Psoas muscle (tissue), 8 donors: ENCODE results near the gene TC2N. TPM values are rescaled to one million over a fixed set of nuclear protein-coding genes. Genes with fewer than 3 reads are reported as not detected.

Source experiments
- ATAC-seq, 4 donors: fragments of 200-7000 bp; cut with Tn5 transposase; one replicate each; pipeline ENCODE4 v1.9.1; 2020; ENCODE audit warnings: moderate library complexity in 3 of 4, mild to moderate bottlenecking in 2 of 4
- DNase-seq, 2 donors: peaks; one replicate each; pipeline ENCODE4 v3.0.0-alpha.2; 2020
- H3K27ac ChIP-seq: fragments of 200-600 bp; one replicate; pipeline ENCODE4 v1.8.0; 2022
- H3K27me3 ChIP-seq, 3 donors: fragments of 200-600 bp in 1 of 3; one replicate each; pipeline versions ENCODE4 v1.6.1 to v1.8.0; 2013 to 2022; ENCODE audit warnings: low read length in 2 of 3, mild to moderate bottlenecking in 2 of 3, moderate library complexity in 1 of 3; ENCODE audit not compliant: insufficient read depth in 3 of 3
- H3K36me3 ChIP-seq, 2 donors: fragments of 200-600 bp in 1 of 2; one replicate each; pipeline versions ENCODE4 v1.6.1 to v1.8.0; 2013 to 2022; ENCODE audit warnings: low read depth in 1 of 2, mild to moderate bottlenecking in 1 of 2, moderate library complexity in 1 of 2; ENCODE audit not compliant: insufficient read depth in 1 of 2
- H3K4me1 ChIP-seq: fragments of 200-600 bp; one replicate; pipeline ENCODE4 v1.8.0; 2022
- H3K4me3 ChIP-seq: fragments of 200-600 bp; one replicate; pipeline ENCODE4 v1.8.0; 2022; ENCODE audit warnings: mild to moderate bottlenecking
- H3K9me3 ChIP-seq: fragments of 200-600 bp; one replicate; pipeline ENCODE4 v1.8.0; 2022
- WGBS, 3 donors: extraction: QIAGEN DNeasy Blood & Tissue Kit; methylation state at CpG; one replicate each; pipeline versions ENCODE4 v1.1.6 to v1.1.7; 2013; 5-methylcytosine and 5-hydroxymethylcytosine counted together
- intact Hi-C, 2 donors: fragments of 100-400 bp; cut with DNase I; formaldehyde crosslinking; loops; one replicate each; pipeline versions ENCODE4 v1.11.0 to v1.14.2; 2022
- polyA plus RNA-seq, 3 donors: library from polyadenylated mRNA; stranded (reverse); fragments of 200-250 nt; gene quantifications; one replicate each; pipeline ENCODE4 v1.2.3, GENCODE V29; 2013
- total RNA-seq, 4 donors: library from RNA; stranded (reverse); fragmentation: NEBNext Ultra II Directional in 2 of 4; extraction: Animal tissue kit (Norgen Biotek cat#: 25700) in 2 of 4; gene quantifications; one replicate each; pipeline versions ENCODE4 v1.2.1 to v1.2.4, GENCODE V29; 2021 to 2023
- TF ChIP-seq, protein P1 (sequence below): fragments of 200-600 bp; IDR thresholded peaks from one replicate; pipeline ENCODE4 v1.8.0; 2022; ENCODE audit warnings: antibody characterized with exemption
- donor health status: healthy with polysubstance abuse.
- donor health status: DM: no; HTN: no; CAD: no; lungs with moderate emphysema.
- donor health status: Bipolar disorder and iron deficiency.
- donor health status: healthy.
- donor health status: DM: yes; HTN: yes; CAD: no.
- donor health status: DM: no; HTN: no; CAD: no.
- donor health status: DM: no; HTN: no; CAD: no.
- donor health status: DM: yes; HTN: yes; CAD: no.

The TC2N gene
- total and polyA plus RNA-seq, 7 donors, result 1.2 to 4.3 (median 2.3) TPM

DNA sequence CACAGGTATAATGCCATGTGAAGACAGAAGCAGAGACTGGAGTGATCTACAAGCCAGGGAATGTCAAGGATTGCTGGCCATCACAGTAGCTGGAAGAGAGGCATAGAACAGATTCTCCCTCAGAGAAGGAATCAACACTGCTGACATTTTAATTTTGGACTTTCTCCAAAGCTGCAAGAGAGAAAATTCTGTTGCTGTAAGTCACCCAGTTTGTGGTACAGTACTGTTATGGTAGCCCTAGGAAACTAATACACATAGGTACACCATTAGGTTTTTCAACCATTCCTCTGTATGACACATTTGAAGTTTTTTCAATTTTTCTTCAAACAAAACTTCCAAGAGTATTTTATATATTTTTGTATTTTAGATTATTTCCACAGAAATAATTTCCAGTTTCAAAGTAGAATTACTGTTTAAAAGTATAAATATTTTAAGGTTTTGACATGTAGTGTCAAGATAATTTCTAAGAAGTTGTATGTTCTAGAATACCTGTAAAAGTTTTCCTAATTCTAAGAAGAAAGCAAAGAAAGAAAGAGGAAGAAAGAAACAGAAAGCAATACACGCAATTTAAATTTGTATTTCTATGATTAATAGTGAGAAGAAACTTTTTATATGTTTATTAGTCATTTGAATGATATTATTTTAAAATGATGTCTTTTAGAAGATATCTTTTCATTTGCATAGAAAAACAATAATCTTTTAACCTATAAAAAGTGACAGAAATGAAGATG lies 70.6 kb downstream of the TC2N start:
- no peaks in the 10 kb centered on the region for H3K27me3 ChIP-seq
- TF ChIP-seq, protein P1, sequence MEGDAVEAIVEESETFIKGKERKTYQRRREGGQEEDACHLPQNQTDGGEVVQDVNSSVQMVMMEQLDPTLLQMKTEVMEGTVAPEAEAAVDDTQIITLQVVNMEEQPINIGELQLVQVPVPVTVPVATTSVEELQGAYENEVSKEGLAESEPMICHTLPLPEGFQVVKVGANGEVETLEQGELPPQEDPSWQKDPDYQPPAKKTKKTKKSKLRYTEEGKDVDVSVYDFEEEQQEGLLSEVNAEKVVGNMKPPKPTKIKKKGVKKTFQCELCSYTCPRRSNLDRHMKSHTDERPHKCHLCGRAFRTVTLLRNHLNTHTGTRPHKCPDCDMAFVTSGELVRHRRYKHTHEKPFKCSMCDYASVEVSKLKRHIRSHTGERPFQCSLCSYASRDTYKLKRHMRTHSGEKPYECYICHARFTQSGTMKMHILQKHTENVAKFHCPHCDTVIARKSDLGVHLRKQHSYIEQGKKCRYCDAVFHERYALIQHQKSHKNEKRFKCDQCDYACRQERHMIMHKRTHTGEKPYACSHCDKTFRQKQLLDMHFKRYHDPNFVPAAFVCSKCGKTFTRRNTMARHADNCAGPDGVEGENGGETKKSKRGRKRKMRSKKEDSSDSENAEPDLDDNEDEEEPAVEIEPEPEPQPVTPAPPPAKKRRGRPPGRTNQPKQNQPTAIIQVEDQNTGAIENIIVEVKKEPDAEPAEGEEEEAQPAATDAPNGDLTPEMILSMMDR, result no peak
- no peak overlapping the region for H3K27ac ChIP-seq
- no peak overlapping the region for H3K4me3 ChIP-seq
- WGBS, 3 donors, result 93 to 98% (median 97%) methylated on average over 1 of the region's 1 CpG
- H3K9me3 ChIP-seq, result no peaks in the 10 kb centered on the region
- intact Hi-C loops, result no loop called here
- no peaks in the 10 kb centered on the region for H3K36me3 ChIP-seq
- ATAC-seq (no peak), DNase-seq (no peak)
- H3K4me1 ChIP-seq, result no peaks in the 10 kb centered on the region

DNA sequence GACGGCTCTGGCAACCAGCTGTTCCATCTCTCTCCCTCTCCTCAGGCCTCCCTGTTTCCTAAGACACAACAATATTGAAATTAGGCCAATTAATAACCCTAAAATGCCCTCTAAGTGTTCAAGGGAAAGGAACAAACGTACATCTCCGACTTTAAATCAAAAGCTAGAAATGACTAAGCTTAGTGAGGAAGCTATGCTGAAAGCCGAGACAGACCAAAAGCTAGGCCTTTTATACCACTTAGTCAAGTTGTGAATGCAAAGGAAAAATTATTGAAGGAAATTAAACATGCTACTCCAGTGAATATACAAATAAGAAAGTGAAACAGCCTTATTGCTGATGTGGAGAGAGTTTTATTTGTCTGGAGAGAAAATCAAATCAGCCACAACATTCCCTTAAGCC lies 73.6 kb downstream of the TC2N start:
- ATAC-seq, result no peak
- DNase-seq, result no peak
- Histone ChIP-seq H3K27ac (no peak overlapping the region), H3K4me1 (no peaks in the 10 kb centered on the region), H3K4me3 (no peak overlapping the region), H3K36me3 (no peaks in the 10 kb centered on the region), H3K27me3 (no peaks in the 10 kb centered on the region), H3K9me3 (no peaks in the 10 kb centered on the region)
- intact Hi-C loops, result no loop called here
- WGBS, 3 donors, result 91 to 95% (median 93%) methylated on average over 4 of the region's 4 CpGs
- TF ChIP-seq, protein P1, result no peak

DNA sequence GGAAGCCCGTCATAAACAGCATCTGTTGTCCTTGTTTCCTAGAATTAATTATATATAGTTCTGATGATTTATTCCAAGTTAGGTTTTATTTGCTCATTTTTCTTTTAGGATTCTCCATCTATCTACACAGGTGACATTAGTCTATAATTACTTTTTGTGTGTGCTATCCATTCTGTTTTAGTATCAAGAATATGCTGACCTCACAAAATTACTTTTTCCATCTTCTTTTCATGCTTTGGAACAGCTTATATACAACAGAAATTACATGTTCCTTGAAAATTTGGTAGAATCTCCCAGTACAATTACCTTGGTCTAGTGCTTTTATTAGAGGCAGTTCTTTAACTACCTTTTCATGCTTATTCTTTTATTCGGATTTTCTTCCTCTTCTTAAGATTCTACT lies 81.1 kb downstream of the TC2N start:
- 91 to 97% (median 95%) methylated on average over 2 of the region's 2 CpGs for WGBS, 3 donors
- Histone ChIP-seq H3K36me3 (no peaks in the 10 kb centered on the region), H3K4me3 (no peak overlapping the region)

DNA sequence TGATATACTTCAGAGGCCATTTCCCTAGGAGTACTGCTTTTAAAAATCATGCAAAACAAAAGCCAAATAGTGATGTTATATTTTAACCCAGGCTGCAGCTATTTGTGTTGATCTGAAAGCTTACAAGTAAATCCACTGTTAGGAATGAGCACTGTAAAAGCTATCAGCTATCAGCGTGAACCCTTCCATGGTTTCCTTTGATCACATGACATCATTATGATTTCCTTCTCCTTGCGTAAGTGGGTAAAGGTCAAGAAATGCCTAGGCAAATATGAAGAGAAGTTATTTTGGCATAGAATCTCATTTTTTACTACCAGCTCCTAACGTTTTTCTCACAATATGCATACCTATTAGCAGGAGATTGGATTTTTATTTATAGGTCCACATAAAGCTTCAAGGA lies 86.9 kb downstream of the TC2N start:
- WGBS, 3 donors, result 46 to 62% (median 47%) methylated on average over 3 of the region's 3 CpGs
- H3K9me3 ChIP-seq, result no peaks in the 10 kb centered on the region
- ATAC-seq, result no peak
- H3K27ac ChIP-seq, result no peak overlapping the region
- intact Hi-C loops, result no loop called here
- TF ChIP-seq, protein P1, result no peak
- no peak overlapping the region for H3K4me3 ChIP-seq
- H3K36me3 ChIP-seq, result no peaks in the 10 kb centered on the region
- no peaks in the 10 kb centered on the region for H3K27me3 ChIP-seq
- no peak for DNase-seq
- H3K4me1 ChIP-seq, result no peaks in the 10 kb centered on the region

More for the DNA sequence above, 81.1 kb downstream of the TC2N start:
- Histone ChIP-seq H3K27ac (no peak overlapping the region), H3K4me1 (no peaks in the 10 kb centered on the region), H3K27me3 (peaks cover 0 to 3% (median 0%) of the 10 kb centered on the region in 3 donors), H3K9me3 (no peaks in the 10 kb centered on the region)
- ATAC-seq (no peak), DNase-seq (no peak)
- TF ChIP-seq, protein P1, result no peak
- intact Hi-C loops, result no loop called here

DNA sequence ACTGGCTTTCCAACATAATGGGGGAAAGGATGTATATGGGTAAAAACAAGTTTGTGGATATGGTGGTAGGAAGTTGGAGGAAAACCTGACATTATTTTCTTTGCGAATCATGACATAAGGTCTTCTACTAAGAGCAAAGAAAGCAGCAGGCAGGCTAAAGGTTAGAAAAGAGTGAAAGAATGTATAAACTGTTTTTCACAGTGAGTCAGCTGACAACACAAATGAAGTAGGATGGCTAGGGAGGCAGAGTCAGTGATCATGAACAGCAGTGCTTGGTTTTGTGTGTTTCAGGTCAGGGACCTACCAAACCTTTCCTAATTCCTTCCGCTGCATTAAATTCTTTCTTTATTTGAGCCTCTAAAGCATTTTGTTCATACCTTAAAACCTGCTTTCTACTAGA lies 89.1 kb downstream of the TC2N start:
- H3K4me1 ChIP-seq, result no peaks in the 10 kb centered on the region
- H3K27me3 ChIP-seq, result no peaks in the 10 kb centered on the region
- ATAC-seq, result no peak
- no peaks in the 10 kb centered on the region for H3K9me3 ChIP-seq
- no peak overlapping the region for H3K4me3 ChIP-seq
- WGBS, 3 donors, result 98 to 100% (median 100%) methylated on average over 2 of the region's 2 CpGs
- TF ChIP-seq, protein P1, result no peak
- no peaks in the 10 kb centered on the region for H3K36me3 ChIP-seq
- no peak overlapping the region for H3K27ac ChIP-seq
- DNase-seq, result no peak
- intact Hi-C loops, result no loop called here
